Dermis blood vessel endothelial cell (primary cell): ENCODE results near the gene UGT1A5. TPM values are rescaled to one million over a fixed set of nuclear protein-coding genes. Genes with fewer than 3 reads are reported as not detected.

ENCODE experiments used
- DNase-seq: peaks from one replicate; pipeline ENCODE4 v3.0.0; 2010
- total RNA-seq: library from RNA; depleted of rRNA; stranded (reverse); fragments of >200 nt; gene quantifications from 2 replicates; pipeline ENCODE4 v1.2.3, GENCODE V29; 2014

UGT1A5 gene
- not detected in 2 replicates for total RNA-seq

GRCh38 chr2:233712611-233713261 lies at the start of gene UGT1A5:
UGT1A5 (plus strand) TSS chr2:233712907; CDS start chr2:233712992, 85 bp downstream.
- no peak for DNase-seq

- no peak for DNase-seq
Observed at GRCh38 chr2:233663911-233664310, 48.8 kb upstream of the UGT1A5 start.

GRCh38 chr2:233668605-233669260 lies 44.0 kb upstream of the UGT1A5 start:
- no peak for DNase-seq

GRCh38 chr2:233671290-233672161 lies 41.2 kb upstream of the UGT1A5 start, which contains the start of gene UGT1A9:
UGT1A9 (plus strand) TSS chr2:233671898; CDS start chr2:233671935, 37 bp downstream.
- no peak for DNase-seq

- DNase-seq = no peak
Observed at GRCh38 chr2:233672886-233673285, 39.8 kb upstream of the UGT1A5 start.

DNA sequence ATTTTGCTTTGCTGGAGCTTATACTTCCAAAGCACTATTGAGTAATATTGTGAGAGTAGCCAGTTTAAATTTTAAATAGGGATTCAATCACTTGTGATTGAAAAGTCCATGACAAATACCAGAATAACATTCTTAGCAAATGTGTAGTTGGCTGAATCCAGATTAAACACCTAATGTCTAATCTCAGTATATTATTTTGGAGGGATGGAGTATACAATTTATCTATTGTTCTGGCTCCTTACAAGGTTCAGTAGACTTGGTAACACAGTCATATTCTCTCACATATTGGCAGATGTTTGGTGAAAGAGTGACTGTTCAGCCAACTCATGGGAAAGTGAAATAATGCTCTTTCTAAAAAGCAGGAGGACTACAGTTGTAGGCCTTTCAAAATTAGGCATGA lies 38.8 kb upstream of the UGT1A5 start:
- DNase-seq = no peak

DNA sequence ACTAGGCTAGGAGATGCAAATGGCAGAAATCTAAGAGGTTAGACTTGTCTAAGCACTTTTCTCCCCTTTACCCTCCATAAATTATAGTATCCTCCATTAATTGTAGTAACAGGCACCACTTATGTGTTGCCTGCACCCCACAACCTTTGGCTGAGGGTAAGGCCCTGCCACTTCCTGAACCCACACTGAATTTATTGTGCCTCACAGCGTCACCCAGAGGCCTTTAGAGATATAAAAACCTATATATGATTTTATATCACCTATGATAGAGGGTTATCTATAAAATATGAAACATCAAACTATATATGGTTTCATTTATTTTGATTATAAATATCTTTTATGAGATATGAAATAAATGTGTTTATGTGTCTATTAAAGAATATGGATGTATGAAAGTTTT lies 38.4 kb upstream of the UGT1A5 start:
- no peak for DNase-seq

GRCh38 chr2:233674995-233675394 lies 37.7 kb upstream of the UGT1A5 start:
- no peak for DNase-seq

- no peak for DNase-seq
Observed at GRCh38 chr2:233676046-233676445, 36.7 kb upstream of the UGT1A5 start.

GRCh38 chr2:233679196-233679595 lies 33.5 kb upstream of the UGT1A5 start:
- no peak for DNase-seq

DNA sequence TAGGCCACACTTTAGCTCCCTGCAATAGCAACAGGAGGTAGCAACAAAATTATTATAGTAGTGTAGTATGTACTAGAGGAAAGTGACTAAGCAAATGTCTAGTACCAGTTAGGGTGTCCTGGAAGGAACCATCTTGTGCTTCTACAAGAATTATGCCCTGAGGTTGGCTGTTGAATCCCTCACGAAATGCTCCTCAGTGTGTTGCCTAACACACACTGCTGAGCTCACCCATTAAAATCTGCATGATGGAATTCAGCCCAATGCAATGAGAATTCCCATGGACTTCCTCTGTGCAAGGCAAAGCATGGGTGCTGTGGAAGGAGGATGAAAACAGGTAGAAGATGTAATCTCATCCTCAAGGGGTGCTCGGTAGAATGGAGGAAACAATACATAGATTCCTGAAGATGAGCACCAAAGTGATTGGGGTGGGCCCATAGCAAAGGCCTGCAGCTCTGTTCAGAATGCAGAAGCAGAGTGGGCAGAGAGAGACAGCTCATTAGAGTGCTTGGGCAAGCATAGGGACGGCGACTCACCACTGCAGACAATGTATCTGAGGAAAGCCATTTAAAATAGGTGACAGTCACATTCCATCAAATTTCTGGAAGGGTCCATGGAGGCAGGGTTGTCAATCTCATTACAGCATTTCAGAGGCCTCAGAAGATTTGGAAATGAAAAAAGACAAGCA lies 32.2 kb upstream of the UGT1A5 start:
- no peak for DNase-seq

- no peak for DNase-seq
Observed at GRCh38 chr2:233681521-233682099, 31.1 kb upstream of the UGT1A5 start, which contains the start of gene UGT1A7. UGT1A7 (plus strand) TSS chr2:233681901; CDS start chr2:233681938, 37 bp downstream.

DNA sequence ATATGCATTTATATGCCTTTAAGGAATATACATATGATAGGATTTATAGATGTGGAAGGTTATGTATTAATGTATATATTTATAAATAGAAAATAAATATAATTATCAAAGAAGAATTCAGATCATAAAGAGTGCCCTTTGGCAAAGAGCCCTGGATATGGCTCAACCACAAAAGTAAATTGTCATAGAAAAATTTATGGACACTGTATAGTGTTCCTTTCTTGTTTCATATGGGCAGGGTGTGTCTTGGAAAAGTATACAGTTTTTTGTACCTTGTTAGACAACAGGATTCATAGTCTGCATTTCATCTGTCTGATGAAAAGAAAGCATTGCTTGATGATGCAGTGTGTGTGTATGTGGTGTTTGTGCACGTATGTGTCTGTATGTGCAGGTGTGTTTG lies 28.1 kb upstream of the UGT1A5 start:
- DNase-seq = no peak

GRCh38 chr2:233686928-233687327 lies 25.8 kb upstream of the UGT1A5 start:
- no peak for DNase-seq

DNA sequence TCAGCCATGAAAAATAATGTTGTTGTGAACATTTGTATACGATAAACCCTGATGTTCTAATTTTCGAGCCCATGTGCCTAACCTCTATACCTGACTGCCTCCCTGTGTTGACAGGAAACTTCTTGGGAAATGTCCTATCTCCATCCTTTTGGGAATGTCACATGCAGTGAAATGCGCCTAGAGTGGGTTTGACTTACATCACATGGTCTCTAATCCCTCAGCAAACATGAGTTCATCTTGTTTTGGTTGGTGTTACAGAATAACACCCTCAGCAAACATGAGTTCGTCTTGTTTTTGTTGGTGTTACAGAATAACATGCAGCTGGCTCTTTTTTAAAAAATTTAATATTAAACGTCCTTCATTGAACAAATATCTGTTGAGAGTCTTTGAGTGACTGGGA lies 24.4 kb upstream of the UGT1A5 start:
- DNase-seq = no peak

GRCh38 chr2:233689031-233689430 lies 23.7 kb upstream of the UGT1A5 start:
- no peak for DNase-seq

- DNase-seq = peak; percentile 86
Observed at GRCh38 chr2:233689501-233689900, 23.2 kb upstream of the UGT1A5 start.

DNA sequence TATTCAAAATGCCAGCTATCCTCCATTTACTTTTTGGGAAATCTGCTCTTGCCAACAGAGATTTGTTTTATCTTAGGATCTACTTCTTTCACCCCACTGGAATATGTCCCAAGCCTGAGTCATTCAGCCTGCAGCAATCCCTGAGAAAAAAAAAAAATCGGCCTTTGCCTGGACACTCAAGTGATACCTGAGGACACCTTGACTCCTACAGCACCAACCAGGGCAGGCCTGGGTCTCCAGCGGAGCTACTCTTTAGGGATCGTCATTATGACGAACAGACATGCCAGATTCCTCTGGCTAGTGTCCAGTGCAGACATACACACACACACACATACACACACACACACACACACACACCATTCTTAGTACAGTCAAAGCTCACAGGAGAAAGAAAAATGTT lies 22.3 kb upstream of the UGT1A5 start:
- DNase-seq = peak; percentile 5

- DNase-seq = no peak
Observed at GRCh38 chr2:233691443-233692433, 21.0 kb upstream of the UGT1A5 start.

DNA sequence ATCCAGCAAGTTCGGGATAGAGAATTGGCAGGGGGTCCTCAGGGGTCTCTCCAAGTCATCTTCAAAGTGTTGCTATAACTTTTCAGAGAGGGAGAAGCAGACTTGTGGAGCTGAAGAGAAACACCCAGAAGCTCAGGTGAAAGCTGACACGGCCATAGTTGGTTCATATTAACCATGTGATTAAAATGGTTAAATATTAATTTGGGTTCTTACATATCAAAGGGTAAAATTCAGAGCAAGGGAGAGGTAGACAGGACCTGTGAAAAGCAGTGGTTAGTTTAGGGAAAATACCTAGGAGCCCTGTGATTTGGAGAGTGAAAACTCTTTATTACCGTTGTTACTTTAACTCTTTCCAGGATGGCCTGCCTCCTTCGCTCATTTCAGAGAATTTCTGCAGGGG lies 20.1 kb upstream of the UGT1A5 start, which contains the start of gene UGT1A6:
UGT1A6 (plus strand) TSS at position 243 of the 400 bp plus-strand sequence; CDS start at position 358, 115 bp downstream.
- DNase-seq = no peak

GRCh38 chr2:233693963-233694362 lies 18.7 kb upstream of the UGT1A5 start:
- DNase-seq = no peak
